Spleen (tissue), 7 donors: Measurements from ENCODE around the gene HHLA2.

ENCODE experiments used
- POLR2A ChIP-seq, 3 donors: fragments of 450-650 bp; IDR thresholded peaks; one replicate each; pipeline ENCODE4 v1.5.1; 2017; ENCODE audit warnings: antibody characterized with exemption in 3 of 3, mild to moderate bottlenecking in 1 of 3
- TF ChIP-seq, protein P1 (sequence below), 11 experiments: fragments of 200-600 bp in 7 of 11; fragments of 450-650 bp in 4 of 11; sonication (generic) in 4 of 11; IDR thresholded peaks in 8 of 11; conservative IDR thresholded peaks in 3 of 11; 1 replicate in 7 of 11; 2 replicates in 4 of 11; pipeline versions ENCODE4 v1.4.0 to v1.8.0; 2016 to 2021; ENCODE audit warnings: antibody characterized with exemption in 11 of 11, inconsistent platforms in 4 of 11, mild to moderate bottlenecking in 1 of 11
- donor health status: DM: no; HTN: no; CAD: no; lungs with moderate emphysema.
- donor health status: DM: no; HTN: no; CAD: no.
- donor health status: DM: no; HTN: no; CAD: no.

GRCh38 chr3:108327168-108327567 lies 30.8 kb downstream of the HHLA2 start:
- TF ChIP-seq, protein P1, sequence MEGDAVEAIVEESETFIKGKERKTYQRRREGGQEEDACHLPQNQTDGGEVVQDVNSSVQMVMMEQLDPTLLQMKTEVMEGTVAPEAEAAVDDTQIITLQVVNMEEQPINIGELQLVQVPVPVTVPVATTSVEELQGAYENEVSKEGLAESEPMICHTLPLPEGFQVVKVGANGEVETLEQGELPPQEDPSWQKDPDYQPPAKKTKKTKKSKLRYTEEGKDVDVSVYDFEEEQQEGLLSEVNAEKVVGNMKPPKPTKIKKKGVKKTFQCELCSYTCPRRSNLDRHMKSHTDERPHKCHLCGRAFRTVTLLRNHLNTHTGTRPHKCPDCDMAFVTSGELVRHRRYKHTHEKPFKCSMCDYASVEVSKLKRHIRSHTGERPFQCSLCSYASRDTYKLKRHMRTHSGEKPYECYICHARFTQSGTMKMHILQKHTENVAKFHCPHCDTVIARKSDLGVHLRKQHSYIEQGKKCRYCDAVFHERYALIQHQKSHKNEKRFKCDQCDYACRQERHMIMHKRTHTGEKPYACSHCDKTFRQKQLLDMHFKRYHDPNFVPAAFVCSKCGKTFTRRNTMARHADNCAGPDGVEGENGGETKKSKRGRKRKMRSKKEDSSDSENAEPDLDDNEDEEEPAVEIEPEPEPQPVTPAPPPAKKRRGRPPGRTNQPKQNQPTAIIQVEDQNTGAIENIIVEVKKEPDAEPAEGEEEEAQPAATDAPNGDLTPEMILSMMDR (IDR thresholded peaks at IDR 0.05 in 8 of 11, conservative IDR thresholded peaks at IDR 0.05 in 3 of 11): no peak
- no peak for TF ChIP-seq POLR2A (IDR thresholded peaks at IDR 0.05)
